ENCODE results near the gene IGF2BP2.
"Not testable (repeated sequence)": the region's sequence is repeated elsewhere in the genome, so short reads cannot be mapped to it uniquely, and the experiment has no call there.

IGF2BP2 gene

GRCh38 chr3:185702262-185703225, 122.3 kb downstream of the IGF2BP2 start:
- no peak for DNase-seq (ENCODE audit: low read depth)
- H3K4me3 ChIP-seq (ENCODE audit: low read depth, low read length): no peak overlapping the region
- no peak for TF ChIP-seq CTCF (IDR thresholded peaks at IDR 0.05; ENCODE audit: low read depth, low read length, missing control alignments)

- H3K4me3 ChIP-seq (ENCODE audit: low read depth, low read length): no peak overlapping the region
- DNase-seq (ENCODE audit: low read depth): no peak
- TF ChIP-seq CTCF (IDR thresholded peaks at IDR 0.05; ENCODE audit: low read depth, low read length, missing control alignments): no peak
These were observed 123.1 kb downstream of the IGF2BP2 start for GRCh38 chr3:185701611-185702261.

GRCh38 chr3:185699927-185700326, 124.9 kb downstream of the IGF2BP2 start:
- no peak for DNase-seq (ENCODE audit: low read depth)
- TF ChIP-seq CTCF (IDR thresholded peaks at IDR 0.05; ENCODE audit: low read depth, low read length, missing control alignments): no peak
- H3K4me3 ChIP-seq (ENCODE audit: low read depth, low read length): no peak overlapping the region

GRCh38 chr3:185697228-185697627, 127.6 kb downstream of the IGF2BP2 start:
- DNase-seq (ENCODE audit: low read depth); H3K4me3 ChIP-seq (ENCODE audit: low read depth, low read length): not testable (repeated sequence)

- no peak for TF ChIP-seq CTCF (IDR thresholded peaks at IDR 0.05; ENCODE audit: low read depth, low read length, missing control alignments)
- no peak for DNase-seq (ENCODE audit: low read depth)
- no peak overlapping the region for H3K4me3 ChIP-seq (ENCODE audit: low read depth, low read length)
These were observed 128.8 kb downstream of the IGF2BP2 start for GRCh38 chr3:185696039-185696438.

- no peak overlapping the region for H3K4me3 ChIP-seq (ENCODE audit: low read depth, low read length)
- no peak for DNase-seq (ENCODE audit: low read depth)
- no peak for TF ChIP-seq CTCF (IDR thresholded peaks at IDR 0.05; ENCODE audit: low read depth, low read length, missing control alignments)
These were observed 130.7 kb downstream of the IGF2BP2 start for GRCh38 chr3:185693985-185694653.

- no peak overlapping the region for H3K4me3 ChIP-seq (ENCODE audit: low read depth, low read length)
- no peak for DNase-seq (ENCODE audit: low read depth)
- TF ChIP-seq CTCF (IDR thresholded peaks at IDR 0.05; ENCODE audit: low read depth, low read length, missing control alignments): no peak
These were observed 133.2 kb downstream of the IGF2BP2 start for GRCh38 chr3:185691622-185692021.
